Testis (tissue), 2 donors: ENCODE data around the gene DHCR24.
"Not testable (repeated sequence)": the region's sequence is repeated elsewhere in the genome, so short reads cannot be mapped to it uniquely, and the experiment has no call there.

Experiments used
- CTCF ChIP-seq, 3 experiments: fragments of 450-650 bp in 2 of 3; fragments of 200-600 bp in 1 of 3; sonication (generic) in 1 of 3; IDR thresholded peaks; one replicate each; pipeline ENCODE4 v1.5.1; 2016 to 2019; ENCODE audit warnings: antibody characterized with exemption in 3 of 3, mild to moderate bottlenecking in 2 of 3, moderate library complexity in 1 of 3
- POLR2A ChIP-seq: fragments of 450-650 bp; IDR thresholded peaks from one replicate; pipeline ENCODE4 v1.6.1; 2017; ENCODE audit warnings: antibody characterized with exemption, mild to moderate bottlenecking, moderate library complexity

- TF ChIP-seq CTCF (IDR thresholded peaks at IDR 0.05); POLR2A: not testable (repeated sequence)
Observed at GRCh38 chr1:54911076-54911475, 24.1 kb upstream of the DHCR24 start.
